Fibroblast of lung (primary cell): ENCODE measurements around the gene PAK4. TPM values are rescaled to one million over a fixed set of nuclear protein-coding genes. Genes with fewer than 3 reads are reported as not detected.

Experiments used
- DNase-seq, 2 donors: peaks; one replicate each; pipeline versions ENCODE4 v3.0.0 to v3.0.0-alpha.2; 2010; ENCODE audit warnings: low read depth in 2 of 2
- H2AFZ ChIP-seq: 2 replicates; pipeline ENCODE4 v1.5.1; 2012; ENCODE audit warnings: low read length, control low read depth, inconsistent platforms
- H3K27ac ChIP-seq: 2 replicates; pipeline ENCODE4 v1.5.1; 2011; ENCODE audit warnings: low read length, control low read depth; ENCODE audit not compliant: insufficient read depth
- H3K27me3 ChIP-seq: 2 replicates; pipeline ENCODE4 v1.5.1; 2011; ENCODE audit warnings: mild to moderate bottlenecking, low read length; ENCODE audit not compliant: control insufficient read depth, insufficient read depth
- H3K36me3 ChIP-seq: 2 replicates; pipeline ENCODE4 v1.5.1; 2011; ENCODE audit warnings: low read length; ENCODE audit not compliant: control insufficient read depth, insufficient read depth
- H3K4me1 ChIP-seq: 2 replicates; pipeline ENCODE4 v1.5.1; 2011; ENCODE audit warnings: low read length; ENCODE audit not compliant: control insufficient read depth, insufficient read depth; ENCODE audit errors: extremely low read depth
- H3K4me2 ChIP-seq: 2 replicates; pipeline ENCODE4 v1.5.1; 2011; ENCODE audit warnings: low read length, control low read depth; ENCODE audit not compliant: insufficient read depth; ENCODE audit errors: extremely low read depth
- H3K4me3 ChIP-seq, 4 experiments: fragments of 200-600 bp in 1 of 4; sonication (generic) in 1 of 4; replicated peaks in 1 of 4; 2 replicates each; pipeline ENCODE4 v1.5.1; 2011 to 2016; ENCODE audit warnings: low read length in 4 of 4, low read depth in 3 of 4, mild to moderate bottlenecking in 3 of 4, control low read depth in 2 of 4, inconsistent platforms in 1 of 4, mixed read lengths in 1 of 4; ENCODE audit not compliant: insufficient read depth in 1 of 4; ENCODE audit errors: control extremely low read depth in 1 of 4
- H3K79me2 ChIP-seq: 2 replicates; pipeline ENCODE4 v1.5.1; 2012; ENCODE audit warnings: mild to moderate bottlenecking, low read length, inconsistent platforms; ENCODE audit not compliant: control insufficient read depth, insufficient read depth
- H3K9ac ChIP-seq: 2 replicates; pipeline ENCODE4 v1.5.1; 2011; ENCODE audit warnings: mild to moderate bottlenecking, low read length, control low read depth; ENCODE audit not compliant: insufficient read depth
- H3K9me3 ChIP-seq: 2 replicates; pipeline ENCODE4 v1.5.1; 2012; ENCODE audit warnings: low read depth, low read length; ENCODE audit not compliant: control insufficient read depth, insufficient read depth
- H4K20me1 ChIP-seq: 2 replicates; pipeline ENCODE4 v1.5.1; 2011; ENCODE audit warnings: low read length; ENCODE audit not compliant: control insufficient read depth, insufficient read depth; ENCODE audit errors: extremely low read depth
- CTCF ChIP-seq, 2 donors: IDR thresholded peaks in 1 of 2; conservative IDR thresholded peaks in 1 of 2; 1 replicate in 1 of 2; 2 replicates in 1 of 2; pipeline ENCODE4 v1.5.1; 2011 to 2012; ENCODE audit warnings: low read length in 2 of 2, control low read depth in 1 of 2, inconsistent platforms in 1 of 2, low read depth in 1 of 2, mild to moderate bottlenecking in 1 of 2
- EZH2 ChIP-seq: IDR thresholded peaks from 2 replicates; pipeline ENCODE4 v1.5.1; 2012; ENCODE audit warnings: low read length, control low read depth, mild to moderate bottlenecking; ENCODE audit errors: missing control alignments
- polyA plus RNA-seq, 2 donors: library from polyadenylated mRNA; depleted of rRNA in 1 of 2; stranded (reverse) in 1 of 2; unstranded in 1 of 2; fragments of >200 nt; gene quantifications; 2 replicates each; pipeline ENCODE4 v1.2.1, GENCODE V29; 2011 to 2012; ENCODE audit warnings: missing spikeins in 1 of 2
- total RNA-seq: library from RNA; depleted of rRNA; stranded (reverse); fragments of >200 nt; gene quantifications from 2 replicates; pipeline ENCODE4 v1.2.1, GENCODE V29; 2014

Gene PAK4
- total and polyA plus RNA-seq, 2 donors (not counting 1 experiment from before 2014, with no cell fraction given), result 4.6 to 8.4 TPM

DNA sequence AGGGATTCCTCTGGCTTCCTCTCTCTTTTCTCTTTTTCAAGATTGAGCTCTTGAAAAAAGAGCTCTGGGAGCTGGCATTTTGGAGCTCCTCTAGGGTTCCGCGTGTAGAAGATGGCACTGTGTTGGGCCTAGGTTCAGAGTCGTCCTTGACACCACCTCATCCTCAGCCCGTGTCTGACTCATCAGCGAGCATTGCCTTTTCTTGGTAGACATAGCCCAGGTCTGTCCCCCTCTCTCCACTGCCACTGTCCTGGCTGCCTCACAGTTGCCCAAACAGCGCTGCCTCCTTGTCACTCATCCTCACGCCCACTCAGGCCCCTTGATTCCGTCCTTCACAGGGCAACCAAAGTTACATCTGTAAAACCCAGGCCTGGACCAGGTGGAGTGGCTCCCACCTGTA lies 24.6 kb downstream of the PAK4 start:
- Histone ChIP-seq H3K4me1 (no peaks in the 10 kb centered on the region), H2AFZ (no peak overlapping the region), H3K9ac (no peak overlapping the region), H3K27ac (no peak overlapping the region), H3K4me3 (no peak overlapping the region), H3K9me3 (no peaks in the 10 kb centered on the region), H3K36me3 (no peaks in the 10 kb centered on the region), H3K79me2 (peaks cover 30% of the 10 kb centered on the region), H3K4me2 (no peak overlapping the region), H3K27me3 (no peaks in the 10 kb centered on the region), H4K20me1 (no peaks in the 10 kb centered on the region)
- no peak for DNase-seq
- TF ChIP-seq CTCF (conservative IDR thresholded peaks at IDR 0.05 in 1 of 2, IDR thresholded peaks at IDR 0.05 in 1 of 2; ENCODE audit: low read depth in 1 of 2, low read length in 2 of 2) (no peak), EZH2 (no peak)

GRCh38 chr19:39150807-39151600 lies 25.4 kb downstream of the PAK4 start:
- H3K79me2 ChIP-seq, result peaks cover 29% of the 10 kb centered on the region
- H3K9me3 ChIP-seq, result no peaks in the 10 kb centered on the region
- H3K4me2 ChIP-seq, result no peak overlapping the region
- H3K4me1 ChIP-seq, result no peaks in the 10 kb centered on the region
- no peak overlapping the region for H2AFZ ChIP-seq
- TF ChIP-seq CTCF (conservative IDR thresholded peaks at IDR 0.05 in 1 of 2, IDR thresholded peaks at IDR 0.05 in 1 of 2; ENCODE audit: low read depth in 1 of 2, low read length in 2 of 2), result no peak
- TF ChIP-seq EZH2, result no peak
- H3K9ac ChIP-seq, result no peak overlapping the region
- no peaks in the 10 kb centered on the region for H3K27me3 ChIP-seq
- H4K20me1 ChIP-seq, result no peaks in the 10 kb centered on the region
- no peak overlapping the region for H3K4me3 ChIP-seq
- no peak for DNase-seq
- no peaks in the 10 kb centered on the region for H3K36me3 ChIP-seq
- H3K27ac ChIP-seq, result no peak overlapping the region

DNA sequence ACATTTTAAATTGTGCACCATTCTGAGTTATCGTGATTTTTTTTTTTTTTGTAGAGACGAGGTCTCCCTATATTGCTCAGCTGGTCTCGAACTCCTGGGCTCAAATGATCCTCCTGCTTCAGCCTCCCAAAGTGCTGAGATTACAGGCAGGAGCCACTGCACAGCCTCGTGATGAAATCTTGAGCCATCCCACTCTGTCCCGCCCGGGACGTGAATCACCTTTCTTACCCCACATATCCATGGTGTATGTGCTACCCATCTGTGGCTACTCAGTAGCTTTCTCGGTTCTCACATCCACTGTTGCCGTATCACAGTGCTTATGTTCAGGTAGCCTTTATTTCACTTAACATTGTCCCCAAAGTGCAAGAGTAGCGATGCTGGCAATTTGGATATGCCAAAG lies 26.5 kb downstream of the PAK4 start:
- Histone ChIP-seq H3K36me3 (no peaks in the 10 kb centered on the region), H3K27me3 (no peaks in the 10 kb centered on the region), H3K4me2 (no peak overlapping the region), H3K4me1 (no peaks in the 10 kb centered on the region), H2AFZ (no peak overlapping the region), H3K4me3 (no peak overlapping the region), H3K79me2 (peaks cover 26% of the 10 kb centered on the region), H4K20me1 (no peaks in the 10 kb centered on the region), H3K27ac (no peak overlapping the region), H3K9ac (no peak overlapping the region), H3K9me3 (no peaks in the 10 kb centered on the region)
- TF ChIP-seq EZH2 (no peak), CTCF (conservative IDR thresholded peaks at IDR 0.05 in 1 of 2, IDR thresholded peaks at IDR 0.05 in 1 of 2; ENCODE audit: low read depth in 1 of 2, low read length in 2 of 2) (no peak)
- DNase-seq, result no peak
